ENCODE data around the gene PICK1.

- TF ChIP-seq, protein P1, sequence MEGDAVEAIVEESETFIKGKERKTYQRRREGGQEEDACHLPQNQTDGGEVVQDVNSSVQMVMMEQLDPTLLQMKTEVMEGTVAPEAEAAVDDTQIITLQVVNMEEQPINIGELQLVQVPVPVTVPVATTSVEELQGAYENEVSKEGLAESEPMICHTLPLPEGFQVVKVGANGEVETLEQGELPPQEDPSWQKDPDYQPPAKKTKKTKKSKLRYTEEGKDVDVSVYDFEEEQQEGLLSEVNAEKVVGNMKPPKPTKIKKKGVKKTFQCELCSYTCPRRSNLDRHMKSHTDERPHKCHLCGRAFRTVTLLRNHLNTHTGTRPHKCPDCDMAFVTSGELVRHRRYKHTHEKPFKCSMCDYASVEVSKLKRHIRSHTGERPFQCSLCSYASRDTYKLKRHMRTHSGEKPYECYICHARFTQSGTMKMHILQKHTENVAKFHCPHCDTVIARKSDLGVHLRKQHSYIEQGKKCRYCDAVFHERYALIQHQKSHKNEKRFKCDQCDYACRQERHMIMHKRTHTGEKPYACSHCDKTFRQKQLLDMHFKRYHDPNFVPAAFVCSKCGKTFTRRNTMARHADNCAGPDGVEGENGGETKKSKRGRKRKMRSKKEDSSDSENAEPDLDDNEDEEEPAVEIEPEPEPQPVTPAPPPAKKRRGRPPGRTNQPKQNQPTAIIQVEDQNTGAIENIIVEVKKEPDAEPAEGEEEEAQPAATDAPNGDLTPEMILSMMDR (conservative IDR thresholded peaks at IDR 0.05 in 1 of 2, IDR thresholded peaks at IDR 0.05 in 1 of 2; ENCODE audit: extremely low read depth in 1 of 2, insufficient read depth in 1 of 2, low read depth in 1 of 2, low read length in 2 of 2) = no peak
- TF ChIP-seq EZH2 (IDR thresholded peaks at IDR 0.05; ENCODE audit: borderline replicate concordance, low read length) = no peak
These were observed 43.1 kb upstream of the PICK1 start for GRCh38 chr22:38014083-38014482.

Measured in mammary epithelial cell (primary cell).